DMS153 treated with DMSO at 0.1 percent for 48 hours (cell line): Measurements from ENCODE around the gene TMEM9.

Source experiments
- DNase-seq: peaks from one replicate; lab custom pipeline; 2025; ENCODE audit not compliant: unreplicated experiment; lab: John Stamatoyannopoulos, UW

The TMEM9 gene

GRCh38 chr1:201154389-201155165 lies at the start of gene TMEM9:
Gene TMEM9 (minus strand): TSS chr1:201154474. CDS start chr1:201153923, 551 bp downstream.
- peak; percentile 95 for DNase-seq

DNA sequence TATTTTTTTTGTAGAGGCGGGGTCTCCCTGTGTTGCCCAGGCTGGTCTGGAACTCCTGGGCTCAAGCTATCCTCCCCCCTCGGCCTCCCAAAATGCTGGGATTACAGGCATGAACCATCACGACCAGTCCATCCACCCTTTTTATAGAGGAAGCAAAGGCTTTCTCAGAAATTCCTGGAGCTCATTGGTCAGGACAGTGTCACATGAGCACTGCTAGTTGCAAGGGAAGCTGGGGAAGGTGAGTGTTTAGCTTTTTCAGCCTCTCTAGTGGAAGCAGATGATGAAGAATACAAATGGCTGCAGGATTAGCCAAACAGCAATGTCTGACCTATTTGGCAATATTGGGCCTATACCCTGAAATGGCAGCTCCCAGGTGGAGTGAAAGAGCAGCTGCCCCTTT lies 44.3 kb upstream of the TMEM9 start:
- DNase-seq, result no peak

GRCh38 chr1:201194046-201194445 lies 39.8 kb upstream of the TMEM9 start:
- DNase-seq, result no peak

- no peak for DNase-seq
Measured at GRCh38 chr1:201192261-201192788, 38.1 kb upstream of the TMEM9 start.

GRCh38 chr1:201191653-201192260 lies 37.5 kb upstream of the TMEM9 start:
- DNase-seq, result no peak

- DNase-seq, result peak; percentile 46
Measured at GRCh38 chr1:201190624-201191051, 36.4 kb upstream of the TMEM9 start, which contains the start of gene IGFN1. Gene IGFN1 (plus strand): TSS chr1:201190824. CDS start chr1:201193294, 2,470 bp downstream.

GRCh38 chr1:201190005-201190404 lies 35.7 kb upstream of the TMEM9 start:
- no peak for DNase-seq

DNA sequence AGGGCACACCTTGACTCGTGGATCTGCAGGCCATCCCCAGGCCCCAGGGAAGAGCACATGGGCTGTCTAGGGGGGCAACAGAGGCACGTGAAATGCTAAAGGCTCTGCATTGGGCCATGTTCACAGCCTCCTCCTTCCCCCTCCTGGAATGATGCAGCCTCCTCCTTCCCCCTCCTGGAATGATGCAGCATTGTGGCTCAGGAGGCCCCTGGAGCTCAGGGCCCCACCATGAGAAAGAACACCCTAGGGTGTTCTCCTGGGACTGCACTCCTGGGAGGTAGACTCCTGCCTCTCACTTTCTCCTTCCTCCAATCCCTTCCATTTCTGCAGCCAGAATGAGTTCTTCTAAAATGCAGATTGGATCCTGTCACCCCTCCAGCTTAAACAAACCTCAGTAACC lies 34.8 kb upstream of the TMEM9 start:
- DNase-seq, result no peak

DNA sequence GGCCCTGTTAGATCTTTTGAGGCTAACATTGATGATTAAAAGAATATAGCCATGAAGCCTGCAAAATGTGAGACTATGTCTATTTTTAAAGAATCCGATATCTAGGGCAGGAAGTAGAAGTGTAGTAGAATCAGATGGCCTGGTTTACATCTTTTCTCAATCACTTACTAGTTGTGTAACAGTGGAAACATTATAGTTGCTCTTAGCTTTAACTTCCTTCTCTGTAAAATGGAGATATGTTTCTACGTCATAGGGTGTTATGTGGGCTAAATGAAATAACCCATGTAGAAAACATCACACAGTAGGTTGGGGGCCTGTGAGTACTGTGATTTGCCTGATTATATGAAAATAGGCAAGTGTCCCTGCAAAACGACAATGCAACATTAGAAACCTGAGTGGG lies 31.9 kb upstream of the TMEM9 start:
- no peak for DNase-seq

DNA sequence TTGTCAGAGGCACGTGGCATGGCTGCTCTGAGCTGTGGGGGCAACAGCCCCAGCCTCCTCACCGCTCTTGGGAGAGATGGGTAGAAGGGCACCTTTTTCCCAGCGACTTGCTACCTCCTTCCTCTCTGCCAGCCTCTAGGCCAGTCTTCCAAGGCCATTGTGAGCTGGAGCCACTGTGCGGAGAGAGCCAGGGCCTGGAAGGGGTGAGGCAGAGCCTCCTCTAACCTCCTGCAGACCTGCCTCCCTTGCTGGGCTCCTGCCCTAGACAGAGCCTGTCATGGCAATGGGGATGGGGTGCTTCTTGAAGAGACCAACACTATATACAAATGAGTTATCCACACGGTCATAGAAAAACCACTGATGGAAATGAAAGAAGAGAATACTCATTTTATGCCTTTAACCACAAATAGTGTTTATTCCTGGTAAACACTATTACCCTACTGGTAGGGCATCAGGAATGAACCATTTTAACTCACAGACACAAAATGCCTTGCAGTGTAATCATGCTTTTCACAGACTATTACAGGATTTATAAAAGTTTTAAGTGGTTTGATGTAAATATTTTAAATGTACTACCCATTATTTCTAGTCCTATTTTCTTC lies 31.4 kb upstream of the TMEM9 start:
- DNase-seq, result no peak

DNA sequence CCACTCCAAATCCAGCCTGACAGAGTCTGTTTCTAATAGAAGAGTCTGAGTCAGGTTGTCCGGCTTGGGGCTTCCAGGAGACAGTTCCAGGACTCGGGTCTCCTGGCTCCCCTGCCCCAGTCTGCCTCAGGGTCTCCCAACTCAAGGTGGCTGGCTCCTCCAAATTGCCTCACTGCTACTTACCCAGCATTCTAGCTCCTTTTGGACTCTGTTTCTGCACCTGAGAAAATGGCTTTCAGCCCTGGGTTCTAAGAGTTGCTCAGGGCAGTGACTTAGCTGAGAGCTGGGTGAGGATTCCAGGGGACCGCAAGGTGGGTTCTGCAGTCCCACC lies 30.8 kb upstream of the TMEM9 start:
- no peak for DNase-seq

DNA sequence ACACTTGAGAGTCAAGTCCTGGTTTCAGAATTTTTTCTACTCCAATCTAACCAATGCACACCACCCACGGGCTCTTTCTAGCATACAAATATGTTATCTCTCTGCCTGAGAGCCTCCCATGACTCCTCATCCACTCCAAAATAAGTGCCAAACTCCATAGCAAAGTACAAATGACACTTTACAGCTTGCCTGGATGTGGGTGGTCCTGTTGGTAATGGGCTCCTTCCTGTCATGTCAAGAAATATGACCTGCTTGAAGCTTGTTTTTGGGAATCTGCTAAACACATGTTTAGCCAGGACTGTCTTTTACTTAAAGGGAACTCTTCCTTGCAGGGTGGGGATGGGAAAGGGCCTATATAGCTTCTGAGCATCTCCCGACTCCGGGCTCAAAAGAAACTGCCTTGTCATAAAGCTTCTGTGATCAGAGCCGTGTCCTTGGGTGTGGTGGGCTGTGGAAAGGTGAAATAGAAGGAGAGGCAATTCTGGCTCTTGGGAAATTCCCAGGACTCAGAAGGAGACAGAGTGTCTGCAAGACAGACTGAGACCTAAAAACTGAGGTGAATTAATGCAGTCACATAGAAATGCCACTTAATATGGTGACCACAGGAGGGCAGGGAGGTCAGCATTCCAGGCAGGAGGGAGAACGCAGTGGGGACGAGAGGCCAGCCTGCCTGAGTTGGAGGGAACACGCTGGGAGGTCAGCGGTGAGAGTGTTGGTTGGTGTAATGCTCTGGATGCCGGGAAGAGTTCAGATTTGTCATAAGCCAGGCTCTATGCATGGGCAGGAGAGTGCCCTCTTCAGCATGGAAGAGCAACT lies 30.2 kb upstream of the TMEM9 start:
- peak; percentile 29 for DNase-seq

DNA sequence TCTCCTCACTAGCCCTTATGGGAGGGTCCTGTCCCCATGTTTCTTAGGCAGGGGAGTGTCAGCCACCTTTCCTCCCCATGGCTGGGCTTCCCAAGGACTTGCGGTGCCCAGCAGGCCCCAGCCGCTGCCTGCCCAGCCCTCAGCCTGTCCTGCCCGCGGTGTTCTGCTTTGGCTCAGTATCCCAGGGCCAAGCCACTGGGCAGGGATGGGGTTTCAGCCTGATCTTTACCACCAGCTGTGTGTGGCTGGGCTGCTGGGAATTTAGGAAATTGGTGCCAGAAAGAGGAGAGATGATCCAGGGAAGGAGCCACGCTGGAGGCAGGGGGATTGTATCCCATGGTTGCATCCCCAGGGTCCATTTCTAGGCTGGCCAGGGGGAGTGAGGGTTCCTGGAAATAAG lies 29.5 kb upstream of the TMEM9 start:
- DNase-seq, result no peak

- DNase-seq, result no peak
Measured at GRCh38 chr1:201183209-201183608, 28.9 kb upstream of the TMEM9 start.

DNA sequence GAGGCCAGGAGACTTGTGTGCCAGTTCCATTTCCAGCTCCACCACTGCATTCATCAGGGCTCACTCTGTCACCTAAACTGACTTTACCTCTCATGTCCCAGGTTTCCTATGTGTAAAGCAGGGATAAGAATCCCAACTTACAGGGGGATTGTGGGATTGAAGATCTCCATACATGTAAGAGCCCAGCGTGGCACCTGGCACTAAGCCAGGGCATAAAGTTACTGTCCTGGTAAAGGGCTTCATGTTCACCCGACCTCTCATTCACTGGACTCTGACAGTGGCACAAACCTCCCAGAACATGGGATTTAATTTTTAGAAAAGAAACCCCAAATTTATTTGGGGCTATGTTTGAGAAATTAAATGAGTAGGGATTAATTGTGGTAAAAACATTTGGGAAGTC lies 27.5 kb upstream of the TMEM9 start:
- no peak for DNase-seq

DNA sequence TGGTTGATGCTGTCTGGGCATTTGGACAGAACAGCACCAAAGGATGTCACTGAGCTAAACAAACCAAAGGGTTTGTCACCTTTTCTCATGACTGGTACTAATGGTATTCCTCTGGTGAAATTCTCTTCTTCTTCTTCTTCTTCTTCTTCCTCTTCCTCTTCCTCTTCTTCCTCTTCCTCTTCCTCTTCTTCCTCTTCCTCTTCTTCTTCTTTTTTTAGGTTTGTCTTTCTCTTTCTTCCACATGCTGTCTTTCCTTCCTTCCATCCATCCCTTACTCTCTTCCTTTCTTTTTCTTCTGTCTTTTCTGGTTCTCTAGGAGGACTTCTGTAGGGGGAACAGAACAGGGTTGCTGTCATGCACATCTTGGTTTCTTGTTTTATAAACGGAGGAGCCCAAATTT lies 27.0 kb upstream of the TMEM9 start:
- DNase-seq, result no peak

DNA sequence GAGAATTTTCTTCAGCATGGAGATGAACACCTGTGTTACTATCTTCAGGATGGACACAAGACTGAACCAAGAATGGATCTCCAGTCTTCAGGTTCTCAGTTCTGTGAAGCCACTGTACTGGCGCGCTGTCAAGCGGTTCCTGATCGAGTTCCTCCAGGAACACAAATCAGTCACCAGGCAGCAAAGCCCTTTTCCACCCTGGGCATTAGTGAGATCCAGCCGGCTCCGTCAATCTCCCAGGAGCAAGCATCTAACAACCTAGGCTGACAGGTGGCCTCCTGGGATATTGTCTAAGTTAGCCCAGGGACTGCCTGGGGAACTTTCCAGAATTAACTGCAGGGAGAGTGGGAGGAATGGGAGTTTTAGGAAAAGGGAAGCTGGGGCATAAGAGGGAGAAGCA lies 26.6 kb upstream of the TMEM9 start:
- no peak for DNase-seq

GRCh38 chr1:201180141-201180540 lies 25.9 kb upstream of the TMEM9 start:
- DNase-seq, result no peak

GRCh38 chr1:201178718-201179117 lies 24.4 kb upstream of the TMEM9 start:
- no peak for DNase-seq

GRCh38 chr1:201176940-201177339 lies 22.7 kb upstream of the TMEM9 start:
- DNase-seq, result no peak

GRCh38 chr1:201175820-201176500 lies 21.7 kb upstream of the TMEM9 start:
- DNase-seq, result no peak
